GM03348 (cell line): Measurements from ENCODE around the gene LBHD2.

Experiments used
- DNase-seq: peaks from one replicate; pipeline ENCODE4 v3.0.0; 2012; ENCODE audit warnings: low spot score

The LBHD2 gene

DNA sequence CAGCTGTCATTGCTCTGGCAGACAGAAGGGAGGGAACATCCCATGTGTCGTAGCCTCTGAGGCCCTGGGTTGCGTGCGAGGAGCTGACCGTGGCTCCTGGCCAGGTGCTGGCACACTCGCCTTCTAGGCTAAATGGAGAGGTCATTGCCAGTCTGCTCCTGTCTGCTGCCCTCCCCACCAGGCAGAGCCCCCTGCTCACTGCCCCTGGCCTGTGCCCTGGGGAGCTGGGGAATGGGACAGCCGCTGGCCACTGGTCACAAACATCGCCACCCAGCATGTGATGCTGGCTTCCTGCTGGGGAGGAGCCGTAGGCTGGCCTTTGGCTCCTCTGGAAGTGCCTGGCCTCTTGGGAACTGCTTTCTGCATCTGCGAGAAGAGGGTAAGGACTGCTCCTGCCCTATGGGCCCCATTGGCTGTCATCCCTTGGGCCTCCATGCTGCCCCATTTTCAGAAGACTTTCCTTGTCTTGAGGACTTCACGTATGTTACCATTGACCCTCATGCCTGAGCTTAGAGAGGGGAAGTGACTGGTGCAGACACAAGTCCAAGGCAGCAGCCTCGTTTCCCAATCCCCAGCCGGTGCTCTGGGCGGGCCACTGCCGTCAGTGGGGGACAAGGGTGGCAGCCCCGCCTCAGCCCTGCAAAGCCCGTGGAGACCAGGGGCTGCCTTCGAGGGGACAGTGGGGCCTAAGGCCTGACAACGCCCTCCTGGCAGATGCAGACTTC lies 37.3 kb downstream of the LBHD2 start:
- no peak for DNase-seq

GRCh38 chr14:103121846-103122584 lies 38.0 kb downstream of the LBHD2 start:
- DNase-seq, result peak; percentile 69

GRCh38 chr14:103122585-103122946 lies 38.6 kb downstream of the LBHD2 start:
- DNase-seq, result no peak

DNA sequence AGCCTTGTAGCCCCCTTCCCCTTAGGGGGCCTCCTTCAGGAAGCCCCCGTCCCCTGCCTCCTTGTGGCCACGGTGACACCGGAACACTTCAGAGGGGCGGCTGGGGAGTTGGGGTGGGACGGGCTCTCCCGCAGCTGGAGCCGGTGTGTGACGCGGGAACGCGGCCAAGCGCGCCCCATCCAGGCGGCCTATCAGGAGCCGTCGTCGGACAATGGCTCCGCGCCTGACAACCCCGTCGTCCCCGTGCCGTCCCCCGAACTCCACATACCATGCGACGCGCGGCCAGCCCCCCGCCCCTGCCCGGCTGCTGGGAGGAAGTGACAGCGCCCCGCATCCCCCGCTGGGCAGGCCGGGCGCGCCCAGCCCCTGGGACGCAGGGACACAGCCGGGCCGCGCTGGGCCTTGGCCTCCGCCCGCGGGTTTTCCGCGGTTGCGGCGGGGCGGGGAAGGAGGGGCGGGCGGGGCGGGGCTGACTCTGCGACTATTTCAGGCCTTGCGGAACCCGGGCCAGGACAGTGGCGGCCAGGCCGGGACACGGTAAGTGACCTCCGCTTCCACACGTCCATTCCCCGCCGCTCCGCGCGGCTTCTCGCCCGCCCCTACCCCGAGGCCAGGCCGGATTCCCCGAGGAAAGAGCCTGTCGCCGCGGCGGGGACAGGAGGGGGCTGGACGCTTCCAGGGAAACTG lies 39.1 kb downstream of the LBHD2 start, which contains the start of gene TNFAIP2:
TNFAIP2 (plus strand) TSS at position 515 of the 687 bp plus-strand sequence. CDS start 2,997 bp downstream, outside the sequence.
- DNase-seq, result peak; percentile 84

- peak; percentile 74 for DNase-seq
These were observed 39.9 kb downstream of the LBHD2 start for GRCh38 chr14:103123634-103124500.

DNA sequence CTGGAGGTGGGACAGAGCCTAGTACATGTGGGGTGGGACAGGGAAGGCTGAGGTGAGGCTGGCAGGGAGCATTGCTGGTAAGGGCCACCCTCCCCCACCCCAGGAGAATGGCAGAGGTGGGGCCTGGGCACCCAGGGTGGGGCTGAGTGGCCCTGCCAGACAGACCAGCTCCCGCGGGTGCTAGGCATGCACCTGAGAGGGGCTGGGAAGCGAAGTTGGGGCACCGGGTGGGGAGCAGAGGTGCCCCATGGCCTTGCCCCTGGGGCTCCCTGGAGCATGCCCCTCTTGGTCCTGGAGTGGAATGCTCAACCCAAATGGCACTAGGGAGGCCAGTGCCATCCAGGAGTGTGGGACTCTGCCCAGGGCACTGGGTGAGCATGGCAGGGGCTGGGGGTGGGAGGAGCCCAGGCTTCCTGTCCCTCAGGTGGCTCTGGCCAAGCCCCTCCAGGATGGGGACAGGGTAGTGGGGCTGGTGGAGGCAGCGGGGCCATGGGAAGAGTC lies 40.5 kb downstream of the LBHD2 start:
- DNase-seq, result no peak

- DNase-seq, result no peak
These were observed 41.4 kb downstream of the LBHD2 start for GRCh38 chr14:103125098-103126070.

- DNase-seq, result no peak
These were observed 42.3 kb downstream of the LBHD2 start for GRCh38 chr14:103126088-103126872.

GRCh38 chr14:103126873-103127304 lies 42.9 kb downstream of the LBHD2 start:
- peak; percentile 45 for DNase-seq

GRCh38 chr14:103127356-103127755 lies 43.3 kb downstream of the LBHD2 start:
- DNase-seq, result no peak

DNA sequence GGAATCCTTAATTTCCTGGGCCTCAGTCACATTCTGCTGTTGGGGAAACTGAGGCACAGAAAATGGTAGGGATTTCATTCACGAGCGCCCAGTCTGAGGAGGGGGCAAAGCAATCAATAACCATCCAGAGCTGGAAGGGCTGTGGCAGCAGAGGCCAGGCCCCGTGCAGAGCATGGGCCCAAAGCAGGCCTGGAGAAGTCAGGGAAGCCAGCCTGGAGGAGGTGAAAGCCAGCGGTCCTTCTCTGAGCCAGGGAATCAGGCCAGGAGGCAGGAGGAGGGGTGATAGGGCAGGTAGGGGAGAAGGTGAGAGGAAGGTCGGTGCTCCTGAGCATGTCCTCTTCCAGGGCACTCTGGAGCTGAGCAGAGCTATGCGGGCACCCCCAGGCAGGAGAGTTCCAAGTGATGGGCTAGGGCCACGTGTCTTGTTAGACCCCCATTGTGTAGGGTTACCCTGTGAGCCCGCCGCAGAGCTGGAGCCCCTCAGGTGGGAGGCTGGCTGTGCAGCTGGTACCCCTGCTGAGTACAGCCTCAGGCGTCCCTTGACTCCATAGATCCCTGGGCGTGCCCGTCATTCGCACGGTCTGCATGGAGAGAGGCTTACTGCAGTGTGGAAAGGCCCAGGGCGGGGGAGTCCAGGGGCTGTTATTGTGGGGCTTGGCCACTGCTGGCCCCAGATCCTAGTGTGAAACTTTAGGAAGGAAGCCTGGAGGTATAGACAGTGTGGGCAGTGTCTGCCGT lies 44.0 kb downstream of the LBHD2 start:
- no peak for DNase-seq

- no peak for DNase-seq
These were observed 44.8 kb downstream of the LBHD2 start for GRCh38 chr14:103128631-103129300.

- DNase-seq, result no peak
These were observed 45.4 kb downstream of the LBHD2 start for GRCh38 chr14:103129301-103130016.

- no peak for DNase-seq
These were observed 46.2 kb downstream of the LBHD2 start for GRCh38 chr14:103130017-103130764.

DNA sequence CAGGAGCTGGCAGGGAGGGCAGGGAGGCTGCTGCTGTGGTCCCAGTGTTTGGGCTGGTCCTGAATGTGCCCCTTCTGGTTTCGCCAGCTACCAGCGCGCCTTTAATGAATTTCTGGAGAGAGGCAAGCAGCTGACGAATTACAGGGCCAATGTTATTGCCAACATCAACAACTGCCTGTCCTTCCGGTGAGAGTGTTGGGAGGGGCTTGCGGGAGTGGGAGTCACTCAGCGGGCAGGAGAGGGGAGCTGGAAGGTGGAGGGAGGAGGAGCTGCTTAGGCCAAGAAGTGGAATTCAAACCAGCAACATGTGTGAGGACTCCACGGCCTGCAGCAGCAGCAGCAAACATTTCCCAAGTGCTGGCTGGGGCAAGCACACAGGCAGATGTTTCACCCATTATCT lies 47.0 kb downstream of the LBHD2 start:
- DNase-seq, result no peak

GRCh38 chr14:103131580-103131979 lies 47.6 kb downstream of the LBHD2 start:
- no peak for DNase-seq
